ENCODE results near the gene ZNF219. TPM values are rescaled to one million over a fixed set of nuclear protein-coding genes. Genes with fewer than 3 reads are reported as not detected.

The ZNF219 gene
- total and polyA plus RNA-seq, 9 donors, result 4.8 to 60.9 (median 33.2) TPM

DNA sequence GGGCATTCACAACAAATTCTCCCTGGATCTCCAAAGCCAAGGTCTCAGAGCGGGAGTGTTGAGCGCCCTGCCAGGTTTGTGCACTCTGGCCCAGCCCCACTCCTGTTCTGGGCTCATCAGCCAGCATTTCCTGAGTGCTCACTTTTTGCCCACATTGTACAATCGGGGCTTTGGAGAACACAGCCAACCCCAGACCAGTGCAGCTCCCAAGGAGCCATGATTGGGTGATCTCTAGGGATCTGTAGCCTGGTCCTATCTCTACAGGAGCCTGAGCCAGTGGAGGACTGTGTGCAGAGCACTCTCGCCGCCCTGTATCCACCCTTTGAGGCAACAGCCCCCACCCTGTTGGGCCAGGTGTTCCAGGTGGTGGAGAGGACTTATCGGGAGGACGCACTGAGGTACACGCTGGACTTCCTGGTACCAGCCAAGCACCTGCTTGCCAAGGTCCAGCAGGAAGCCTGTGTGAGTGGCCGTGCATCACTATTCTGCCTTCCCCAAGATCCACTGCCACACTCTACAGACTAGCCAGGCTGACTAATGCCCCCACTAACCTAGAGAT, 25.6 kb downstream of the ZNF219 start:
- Histone ChIP-seq H3K4me1 (ENCODE audit: insufficient read depth) (peaks cover 1% of the 10 kb centered on the region), H3K9me3 (no peaks in the 10 kb centered on the region), H3K27ac (peak overlapping the region; percentile 94 to 95), H3K36me3 (no peaks in the 10 kb centered on the region), H3K4me3 (no peak overlapping the region), H3K27me3 (no peaks in the 10 kb centered on the region)
- WGBS, 3 donors, result 82 to 88% (median 86%) methylated on average over 9 of the region's 9 CpGs
- DNase-seq, result peak in 1 of 5 donors; percentile 31
- intact Hi-C loops (cut with DNase I), result no loop called here
- TF ChIP-seq CTCF (IDR thresholded peaks at IDR 0.05), result no peak
- no peak for TF ChIP-seq POLR2A (IDR thresholded peaks at IDR 0.05)
- no peak for TF ChIP-seq EP300 (IDR thresholded peaks at IDR 0.05)

DNA sequence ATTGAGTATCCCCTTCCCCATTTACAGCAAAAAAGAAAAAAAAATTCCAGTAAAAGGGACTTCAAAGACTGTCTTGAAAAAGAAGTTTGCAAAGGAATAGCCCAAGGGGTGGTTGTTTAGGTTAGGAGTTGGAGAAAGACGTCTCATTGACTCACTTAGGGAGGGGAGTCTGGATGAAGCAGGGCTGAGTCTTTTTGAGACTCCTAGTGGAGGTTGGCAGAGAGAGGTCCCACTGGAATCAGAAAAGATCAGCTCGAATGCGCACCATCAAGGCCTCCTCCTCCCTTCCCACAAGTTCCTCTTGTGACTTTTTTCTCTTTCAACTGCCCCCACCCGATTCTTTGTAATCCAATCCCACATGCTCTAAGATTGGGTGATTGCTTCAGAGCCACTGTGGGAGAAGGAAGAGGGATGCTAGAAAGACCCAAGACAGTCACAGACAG, 26.4 kb downstream of the ZNF219 start:
- H3K36me3 ChIP-seq, result no peaks in the 10 kb centered on the region
- peaks cover 1% of the 10 kb centered on the region for H3K4me1 ChIP-seq (ENCODE audit: insufficient read depth)
- peak overlapping the region; percentile 91 for H3K4me3 ChIP-seq
- 6 to 19% (median 10%) methylated on average over 4 of the region's 4 CpGs for WGBS, 3 donors
- H3K9me3 ChIP-seq, result no peaks in the 10 kb centered on the region
- intact Hi-C loops (cut with DNase I), result no loop called here
- TF ChIP-seq CTCF (IDR thresholded peaks at IDR 0.05) (no peak), EP300 (IDR thresholded peaks at IDR 0.05) (no peak), POLR2A (IDR thresholded peaks at IDR 0.05) (no peak)
- peak overlapping the region; percentile 94 to 95 for H3K27ac ChIP-seq
- DNase-seq, result peak in 1 of 5 donors; percentile 37
- H3K27me3 ChIP-seq, result no peaks in the 10 kb centered on the region

DNA sequence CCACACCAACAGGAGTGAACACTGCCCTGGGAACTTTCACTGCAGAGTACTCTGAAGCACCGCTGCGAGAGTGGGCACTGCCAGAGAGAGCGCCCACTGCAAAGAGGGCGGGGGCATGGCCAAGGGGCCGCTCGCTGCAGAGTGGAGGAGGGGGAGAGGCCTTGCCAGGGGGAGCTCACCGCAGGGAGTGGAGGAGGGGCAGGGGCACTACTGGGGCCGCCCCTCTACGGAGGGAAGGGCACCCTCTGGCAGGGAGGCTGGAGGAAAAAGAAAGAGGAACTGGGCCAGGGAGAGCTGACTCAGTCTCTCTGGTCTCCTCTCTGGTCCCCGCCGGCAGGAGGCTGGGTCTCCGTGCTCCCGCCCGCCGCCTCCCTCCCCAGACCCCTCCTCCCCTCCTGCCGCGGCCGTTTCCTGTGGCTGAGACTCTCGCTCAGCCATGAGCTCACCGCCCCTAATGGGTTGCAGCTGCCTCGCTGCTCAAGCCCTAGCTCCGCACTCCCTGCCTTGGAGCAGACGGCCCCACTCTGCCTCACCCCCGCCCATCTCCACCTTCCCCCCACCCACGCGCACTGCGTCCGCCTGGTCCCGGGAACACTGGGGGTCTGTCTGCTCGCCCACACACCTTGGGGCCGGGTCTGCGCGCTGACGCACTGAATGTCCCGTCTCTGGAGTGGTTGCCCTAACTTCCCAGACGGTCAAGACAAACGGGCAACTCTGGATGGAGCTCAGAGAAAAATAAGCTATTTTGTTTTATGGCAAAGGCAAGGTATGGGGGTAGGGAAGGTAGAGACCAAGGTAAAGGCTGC, 27.0 kb downstream of the ZNF219 start:
- WGBS, 3 donors, result 0 to 1% (median 0%) methylated on average over 30 to 37 of the region's 37 CpGs
- H3K9me3 ChIP-seq, result no peaks in the 10 kb centered on the region
- TF ChIP-seq POLR2A (IDR thresholded peaks at IDR 0.05) (no peak), EP300 (IDR thresholded peaks at IDR 0.05) (no peak), CTCF (IDR thresholded peaks at IDR 0.05) (no peak)
- H3K27ac ChIP-seq, result peak overlapping the region; percentile 94 to 95
- H3K4me1 ChIP-seq (ENCODE audit: insufficient read depth), result peaks cover 1% of the 10 kb centered on the region
- H3K4me3 ChIP-seq, result peak overlapping the region; percentile 91
- no peaks in the 10 kb centered on the region for H3K27me3 ChIP-seq
- H3K36me3 ChIP-seq, result no peaks in the 10 kb centered on the region
- DNase-seq, result peak; percentile 85 to 87 (median 86)
- intact Hi-C loops (cut with DNase I), result loop anchor here in 1 of 4 donors (2.0 kb wide), 1 partner anchor 21 kb away; no protein-coding TSS in a partner anchor

DNA sequence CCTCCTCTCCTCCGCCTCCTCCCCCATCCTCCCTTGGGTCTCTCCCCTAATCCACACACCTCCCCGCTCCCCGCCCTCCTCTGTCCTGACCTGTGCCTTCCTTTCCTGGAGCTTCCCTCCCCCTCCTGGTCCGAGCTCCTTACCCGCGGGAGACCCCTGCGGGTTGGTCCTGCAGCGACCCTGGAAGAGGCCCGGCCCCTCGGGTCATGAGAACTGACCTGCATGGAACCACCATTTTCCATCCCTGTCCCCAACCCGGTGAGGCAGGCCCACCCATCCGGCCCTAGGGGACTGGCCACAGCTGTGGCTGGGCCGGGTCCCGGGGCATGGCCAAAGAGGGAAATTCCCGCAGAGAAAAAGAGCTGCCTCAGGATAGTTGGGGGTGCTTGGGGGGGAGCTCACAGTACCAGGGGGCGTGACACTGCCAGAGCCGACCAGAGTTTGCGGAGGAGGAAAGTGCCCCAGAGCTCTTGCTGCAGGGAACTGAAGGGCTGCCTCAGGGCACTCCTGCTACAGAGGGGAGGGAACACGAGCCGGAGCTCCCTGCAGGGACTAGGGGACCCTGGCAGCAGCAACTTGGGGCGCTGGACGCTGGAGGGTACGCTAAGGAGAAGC, 27.7 kb downstream of the ZNF219 start:
- Histone ChIP-seq H3K36me3 (no peaks in the 10 kb centered on the region), H3K27ac (peak overlapping the region; percentile 94 to 95), H3K4me1 (ENCODE audit: insufficient read depth) (peaks cover 1% of the 10 kb centered on the region), H3K4me3 (peak overlapping the region; percentile 91), H3K9me3 (no peaks in the 10 kb centered on the region), H3K27me3 (no peaks in the 10 kb centered on the region)
- DNase-seq, result peak; percentile 61 to 74 (median 65)
- no peak for TF ChIP-seq CTCF (IDR thresholded peaks at IDR 0.05)
- no peak for TF ChIP-seq EP300 (IDR thresholded peaks at IDR 0.05)
- TF ChIP-seq POLR2A (IDR thresholded peaks at IDR 0.05), result no peak
- WGBS, 3 donors, result 0 to 1% (median 0%) methylated on average over 23 of the region's 23 CpGs
- intact Hi-C loops (cut with DNase I), result loop anchor here in 1 of 4 donors (2.0 kb wide), 1 partner anchor 22 kb away; no protein-coding TSS in a partner anchor

Measured in ovary (tissue), 9 donors.